Activated CD8-positive, alpha-beta memory T cell treated with anti-CD3 and anti-CD28 coated beads, Interleukin-2, amount 50 U/mL, for 4 hours (primary cell): ENCODE results near the gene SVEP1.
"Not testable (repeated sequence)": the region's sequence is repeated elsewhere in the genome, so short reads cannot be mapped to it uniquely, and the experiment has no call there.

Experiments
- DNase-seq: peaks from one replicate; pipeline ENCODE4 v3.0.0-alpha.2; 2020

Gene SVEP1

GRCh38 chr9:110575945-110576344, 3.6 kb downstream of the SVEP1 start:
- no peak for DNase-seq

- DNase-seq, result no peak
Measured at GRCh38 chr9:110575169-110575568, 4.4 kb downstream of the SVEP1 start.

GRCh38 chr9:110573305-110573704, 6.2 kb downstream of the SVEP1 start:
- DNase-seq, result no peak

GRCh38 chr9:110571801-110572483, 7.6 kb downstream of the SVEP1 start:
- DNase-seq, result no peak

GRCh38 chr9:110566156-110566555, 13.4 kb downstream of the SVEP1 start:
- no peak for DNase-seq

- no peak for DNase-seq
Measured at GRCh38 chr9:110561826-110562225, 17.7 kb downstream of the SVEP1 start.

- no peak for DNase-seq
Measured at GRCh38 chr9:110559869-110560268, 19.7 kb downstream of the SVEP1 start.

GRCh38 chr9:110555551-110556331, 23.8 kb downstream of the SVEP1 start:
- DNase-seq, result no peak

- DNase-seq, result no peak
Measured at GRCh38 chr9:110546411-110546871, 33.1 kb downstream of the SVEP1 start.

- DNase-seq, result no peak
Measured at GRCh38 chr9:110545705-110546104, 33.8 kb downstream of the SVEP1 start.

GRCh38 chr9:110543631-110544051, 35.9 kb downstream of the SVEP1 start:
- DNase-seq, result no peak

- no peak for DNase-seq
Measured at GRCh38 chr9:110541950-110542349, 37.6 kb downstream of the SVEP1 start.

GRCh38 chr9:110538647-110539041, 40.9 kb downstream of the SVEP1 start:
- DNase-seq, result no peak

- no peak for DNase-seq
Measured at GRCh38 chr9:110537841-110538646, 41.5 kb downstream of the SVEP1 start.

GRCh38 chr9:110536822-110537221, 42.7 kb downstream of the SVEP1 start:
- DNase-seq, result no peak

- not testable (repeated sequence) for DNase-seq
Measured at GRCh38 chr9:110534162-110534561, 45.4 kb downstream of the SVEP1 start.

GRCh38 chr9:110532908-110533665, 46.5 kb downstream of the SVEP1 start:
- no peak for DNase-seq

GRCh38 chr9:110531776-110532175, 47.8 kb downstream of the SVEP1 start:
- DNase-seq, result no peak

- not testable (repeated sequence) for DNase-seq
Measured at GRCh38 chr9:110531241-110531640, 48.3 kb downstream of the SVEP1 start.

- no peak for DNase-seq
Measured at GRCh38 chr9:110528645-110529044, 50.9 kb downstream of the SVEP1 start.

GRCh38 chr9:110526426-110526825, 53.1 kb downstream of the SVEP1 start:
- no peak for DNase-seq

- DNase-seq, result no peak
Measured at GRCh38 chr9:110521206-110521605, 58.3 kb downstream of the SVEP1 start.
